Lung (tissue), 12 donors: Measurements from ENCODE around the gene SPTBN1. TPM values are rescaled to one million over a fixed set of nuclear protein-coding genes. Genes with fewer than 3 reads are reported as not detected.

Source experiments
- ATAC-seq: fragments of 200-7000 bp; cut with Tn5 transposase; one replicate; pipeline ENCODE4 v1.9.1; 2020; ENCODE audit warnings: moderate number of reproducible peaks; ENCODE audit not compliant: insufficient read depth, low FRiP score
- DNase-seq, 3 donors: peaks; one replicate each; pipeline ENCODE4 v3.0.0-alpha.2; 2013 to 2017
- H3K27ac ChIP-seq, 2 donors: one replicate each; pipeline ENCODE4 v1.5.1; 2013; ENCODE audit warnings: mild to moderate bottlenecking in 2 of 2, moderate library complexity in 2 of 2, control low read depth in 1 of 2, inconsistent platforms in 1 of 2, low read depth in 1 of 2, low read length in 1 of 2
- H3K27me3 ChIP-seq, 3 donors: one replicate each; pipeline ENCODE4 v1.5.1; 2013; ENCODE audit warnings: low read length in 2 of 3; ENCODE audit not compliant: control insufficient read depth in 3 of 3, insufficient read depth in 3 of 3
- H3K36me3 ChIP-seq, 4 donors: one replicate each; pipeline ENCODE4 v1.5.1; 2013; ENCODE audit warnings: low read length in 4 of 4, mild to moderate bottlenecking in 1 of 4, moderate library complexity in 1 of 4; ENCODE audit not compliant: control insufficient read depth in 4 of 4, insufficient read depth in 4 of 4
- H3K4me1 ChIP-seq, 5 donors: one replicate each; pipeline ENCODE4 v1.5.1; 2013; ENCODE audit warnings: low read length in 5 of 5, mild to moderate bottlenecking in 2 of 5, moderate library complexity in 1 of 5; ENCODE audit not compliant: control insufficient read depth in 5 of 5, insufficient read depth in 5 of 5
- H3K4me3 ChIP-seq: one replicate; pipeline ENCODE4 v1.5.1; 2013; ENCODE audit warnings: mild to moderate bottlenecking, control low read depth, moderate library complexity
- H3K9ac ChIP-seq, 2 donors: one replicate each; pipeline ENCODE4 v1.5.1; 2013; ENCODE audit warnings: low read length in 2 of 2, control low read depth in 1 of 2; ENCODE audit not compliant: insufficient read depth in 1 of 2
- H3K9me3 ChIP-seq, 4 donors: one replicate each; pipeline ENCODE4 v1.5.1; 2013; ENCODE audit warnings: low read length in 3 of 4, mild to moderate bottlenecking in 1 of 4, moderate library complexity in 1 of 4; ENCODE audit not compliant: control insufficient read depth in 4 of 4, insufficient read depth in 3 of 4
- WGBS, 2 donors: extraction: QIAGEN DNeasy Blood & Tissue Kit; methylation state at CpG; one replicate each; pipeline ENCODE4 v1.1.7; 2013; 5-methylcytosine and 5-hydroxymethylcytosine counted together
- polyA plus RNA-seq, 2 donors: library from polyadenylated mRNA; stranded (reverse); fragments of 200-250 nt; gene quantifications; one replicate each; pipeline ENCODE4 v1.2.1, GENCODE V29; 2013
- total RNA-seq, 2 donors: library from RNA; depleted of rRNA in 1 of 2; stranded (reverse); fragments of >200 nt in 1 of 2; gene quantifications; one replicate each; pipeline ENCODE4 v1.2.1, GENCODE V29; 2014 to 2021
- TF ChIP-seq, protein P1 (sequence below): IDR thresholded peaks from 2 replicates; pipeline ENCODE4 v1.5.1; 2012; ENCODE audit warnings: mild to moderate bottlenecking; ENCODE audit errors: control extremely low read depth, extremely low read depth
- donor health status: control.
- donor health status: control.
- donor health status: Bipolar disorder and iron deficiency.
- donor health status: healthy.
- donor health status: DM: yes; HTN: yes; CAD: no.

Gene SPTBN1
- total and polyA plus RNA-seq, 4 donors, result 89.4 to 715 (median 275) TPM

DNA sequence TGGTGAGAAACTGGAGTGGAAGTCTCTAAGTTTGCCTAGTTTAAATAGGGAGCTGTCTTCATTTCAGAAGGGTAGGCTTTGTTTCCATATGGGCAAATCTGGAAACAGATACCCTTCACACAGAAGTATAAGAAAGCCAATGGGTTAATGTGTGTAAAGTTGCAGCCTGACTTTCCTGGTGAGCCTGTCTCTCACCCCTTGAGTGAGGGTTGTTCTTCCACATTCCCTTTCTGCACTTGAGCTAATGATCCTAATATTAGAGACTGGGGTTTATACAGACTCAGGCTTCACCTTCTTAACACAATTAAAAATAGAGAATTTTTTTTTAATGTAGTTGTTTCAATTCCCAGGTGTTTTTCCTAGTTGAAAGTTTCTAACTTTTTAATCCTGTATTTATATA lies 158.7 kb downstream of the SPTBN1 start:
- ATAC-seq (no peak), DNase-seq (peak in 1 of 3 donors; percentile 66)
- no peak overlapping the region for H3K4me3 ChIP-seq
- TF ChIP-seq, protein P1, sequence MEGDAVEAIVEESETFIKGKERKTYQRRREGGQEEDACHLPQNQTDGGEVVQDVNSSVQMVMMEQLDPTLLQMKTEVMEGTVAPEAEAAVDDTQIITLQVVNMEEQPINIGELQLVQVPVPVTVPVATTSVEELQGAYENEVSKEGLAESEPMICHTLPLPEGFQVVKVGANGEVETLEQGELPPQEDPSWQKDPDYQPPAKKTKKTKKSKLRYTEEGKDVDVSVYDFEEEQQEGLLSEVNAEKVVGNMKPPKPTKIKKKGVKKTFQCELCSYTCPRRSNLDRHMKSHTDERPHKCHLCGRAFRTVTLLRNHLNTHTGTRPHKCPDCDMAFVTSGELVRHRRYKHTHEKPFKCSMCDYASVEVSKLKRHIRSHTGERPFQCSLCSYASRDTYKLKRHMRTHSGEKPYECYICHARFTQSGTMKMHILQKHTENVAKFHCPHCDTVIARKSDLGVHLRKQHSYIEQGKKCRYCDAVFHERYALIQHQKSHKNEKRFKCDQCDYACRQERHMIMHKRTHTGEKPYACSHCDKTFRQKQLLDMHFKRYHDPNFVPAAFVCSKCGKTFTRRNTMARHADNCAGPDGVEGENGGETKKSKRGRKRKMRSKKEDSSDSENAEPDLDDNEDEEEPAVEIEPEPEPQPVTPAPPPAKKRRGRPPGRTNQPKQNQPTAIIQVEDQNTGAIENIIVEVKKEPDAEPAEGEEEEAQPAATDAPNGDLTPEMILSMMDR, result no peak
- H3K36me3 ChIP-seq, result peaks cover 15 to 52% (median 38%) of the 10 kb centered on the region in 4 donors
- no peak overlapping the region for H3K9ac ChIP-seq
- no peaks in the 10 kb centered on the region for H3K27me3 ChIP-seq
- H3K4me1 ChIP-seq, result peaks cover 26 to 59% (median 48%) of the 10 kb centered on the region in 5 donors
- no peak overlapping the region for H3K27ac ChIP-seq
- H3K9me3 ChIP-seq, result no peaks in the 10 kb centered on the region

DNA sequence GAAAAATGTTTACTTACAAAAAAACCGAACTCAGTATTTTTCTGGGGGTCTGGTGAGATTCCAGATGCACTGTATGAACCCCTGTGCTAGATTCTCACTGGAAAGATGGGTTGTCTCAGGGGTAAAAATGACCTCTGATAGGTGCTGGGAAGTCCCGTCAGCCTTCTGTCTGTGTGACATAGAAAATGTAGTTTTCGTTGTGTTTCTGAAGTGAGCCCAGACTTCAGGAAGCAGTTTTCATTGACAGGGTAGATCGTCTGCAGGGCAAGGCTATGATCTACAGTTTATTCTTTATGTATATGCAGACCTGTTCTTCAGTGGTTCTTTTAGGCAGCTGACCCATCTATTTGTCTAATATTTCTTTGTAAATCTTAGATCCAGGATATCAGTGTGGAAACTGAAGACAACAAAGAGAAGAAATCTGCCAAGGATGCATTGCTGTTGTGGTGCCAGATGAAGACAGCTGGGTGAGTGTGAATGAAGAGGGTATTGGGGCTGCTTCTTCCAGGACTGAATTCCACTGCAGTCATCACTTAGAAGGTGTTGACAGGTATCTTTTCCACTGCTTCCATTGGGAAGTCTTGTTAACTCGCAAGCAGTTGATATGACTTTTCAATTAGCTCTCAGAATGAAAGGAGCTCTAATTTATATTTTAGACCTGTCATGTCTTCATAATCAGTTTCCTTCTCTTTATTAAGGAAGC lies 159.9 kb downstream of the SPTBN1 start:
- WGBS, 2 donors, result 71 to 79% methylated on average over 5 of the region's 5 CpGs
- ATAC-seq (no peak), DNase-seq (no peak)
- no peak overlapping the region for H3K4me3 ChIP-seq
- H3K36me3 ChIP-seq, result peaks cover 17 to 62% (median 45%) of the 10 kb centered on the region in 4 donors
- no peak overlapping the region for H3K9ac ChIP-seq
- TF ChIP-seq, protein P1, result no peak
- peak overlapping the region in 1 of 2 donors; percentile 64 for H3K27ac ChIP-seq
- H3K27me3 ChIP-seq, result no peaks in the 10 kb centered on the region
- H3K9me3 ChIP-seq, result no peaks in the 10 kb centered on the region
- peaks cover 28 to 61% (median 47%) of the 10 kb centered on the region in 5 donors for H3K4me1 ChIP-seq

DNA sequence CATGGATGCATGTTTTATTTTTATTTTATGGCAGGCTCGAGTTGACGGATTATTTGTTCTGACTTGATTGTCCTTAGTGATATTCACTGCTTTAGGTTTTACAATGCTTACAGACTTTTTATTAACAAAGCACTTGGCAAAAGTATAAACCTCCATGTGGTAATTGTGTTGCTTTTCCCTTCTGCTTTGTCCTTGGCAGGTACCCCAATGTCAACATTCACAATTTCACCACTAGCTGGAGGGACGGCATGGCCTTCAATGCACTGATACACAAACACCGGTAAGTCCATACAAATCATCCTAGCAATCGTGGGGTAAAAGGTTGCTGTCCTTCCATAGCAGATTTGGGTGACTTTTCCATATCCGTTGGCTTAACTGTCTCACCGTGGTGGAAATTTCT lies 161.3 kb downstream of the SPTBN1 start:
- peaks cover 23 to 56% (median 47%) of the 10 kb centered on the region in 5 donors for H3K4me1 ChIP-seq

More for the DNA sequence above, 161.3 kb downstream of the SPTBN1 start:
- H3K27ac ChIP-seq, result no peak overlapping the region
- no peaks in the 10 kb centered on the region for H3K27me3 ChIP-seq
- H3K9ac ChIP-seq, result no peak overlapping the region
- ATAC-seq (no peak), DNase-seq (no peak)
- TF ChIP-seq, protein P1, result no peak
- 59 to 74% methylated on average over 7 of the region's 7 CpGs for WGBS, 2 donors
- no peak overlapping the region for H3K4me3 ChIP-seq
- no peaks in the 10 kb centered on the region for H3K9me3 ChIP-seq
- H3K36me3 ChIP-seq, result peaks cover 27 to 68% (median 51%) of the 10 kb centered on the region in 4 donors
